ENCODE results near the gene SNX25. TPM values are rescaled to one million over a fixed set of nuclear protein-coding genes. Genes with fewer than 3 reads are reported as not detected.

Gene SNX25
- total and polyA plus RNA-seq, 2 experiments from 2014 or later = 6.9 to 25.0 TPM

GRCh38 chr4:185263419-185263818, 54.0 kb downstream of the SNX25 start:
- no peaks in the 10 kb centered on the region for H4K20me1 ChIP-seq (replicated peaks; ENCODE audit: insufficient read depth)

GRCh38 chr4:185265942-185266341, 56.5 kb downstream of the SNX25 start:
- no peaks in the 10 kb centered on the region for H4K20me1 ChIP-seq (replicated peaks; ENCODE audit: insufficient read depth)
- no peaks in the 10 kb centered on the region for H3K79me2 ChIP-seq (replicated peaks; ENCODE audit: insufficient read depth)
- H3F3A ChIP-seq (replicated peaks; ENCODE audit: low read depth) = no peaks in the 10 kb centered on the region
- Mint-ChIP-seq H3K4me3 (no peak overlapping the region), H3K9me3 (no peaks in the 10 kb centered on the region), H3K36me3 (ENCODE audit: low read depth) (no peaks in the 10 kb centered on the region), H3K4me1 (peaks cover 6% of the 10 kb centered on the region), H3K27me3 (ENCODE audit: insufficient read depth, low read depth, poor library complexity) (peaks cover 3% of the 10 kb centered on the region), H3K27ac (no peak overlapping the region)
- H3K27me3 ChIP-seq (ENCODE audit: insufficient read depth) = no peaks in the 10 kb centered on the region
- no peak overlapping the region for H3K4me2 ChIP-seq
- H3K27ac ChIP-seq (ENCODE audit: low read depth) = no peak overlapping the region
- H3K4me1 ChIP-seq (ENCODE audit: insufficient read depth) = no peaks in the 10 kb centered on the region
- peak; percentile 39; the same call in 1 of the 3 replicates for ATAC-seq
- H3K36me3 ChIP-seq (ENCODE audit: insufficient read depth) = no peaks in the 10 kb centered on the region
- no peak overlapping the region for H3K4me3 ChIP-seq
- no peak overlapping the region for H2AFZ ChIP-seq
- H3K9me2 ChIP-seq (ENCODE audit: insufficient read depth) = no peaks in the 10 kb centered on the region
- peak; percentile 50 for DNase-seq (ENCODE audit: low spot score)
- TF ChIP-seq CTCF (conservative IDR thresholded peaks at IDR 0.05; ENCODE audit: low read depth in 2 of 2) (no peak), EZH2 (IDR thresholded peaks at IDR 0.05; ENCODE audit: low read depth, unreplicated experiment) (no peak), ETS1 (IDR thresholded peaks at IDR 0.05) (no peak), ZNF462 (CRISPR knock-in tag; IDR thresholded peaks at IDR 0.05) (no peak), EZH2phosphoT487 (IDR thresholded peaks at IDR 0.05; ENCODE audit: unreplicated experiment) (no peak), POLR2AphosphoS5 (IDR thresholded peaks at IDR 0.05; ENCODE audit: low read depth) (no peak), CREB1 (CRISPR knock-in tag; IDR thresholded peaks at IDR 0.05; ENCODE audit: low read depth) (no peak), JUNB (IDR thresholded peaks at IDR 0.05; ENCODE audit: unreplicated experiment) (no peak), ZNF331 (CRISPR knock-in tag; IDR thresholded peaks at IDR 0.05; ENCODE audit: low read depth) (no peak)

More at GRCh38 chr4:185263419-185263818, 54.0 kb downstream of the SNX25 start:
- 0 out of 2 replicates have a peak overlapping the region, but pooled peaks have one; percentile 14 for H3K27ac ChIP-seq (ENCODE audit: low read depth)
- Mint-ChIP-seq H3K27me3 (ENCODE audit: insufficient read depth, low read depth, poor library complexity) (peaks cover 1% of the 10 kb centered on the region), H3K27ac (no peak overlapping the region), H3K4me1 (peaks cover 16% of the 10 kb centered on the region), H3K4me3 (no peak overlapping the region), H3K9me3 (no peaks in the 10 kb centered on the region), H3K36me3 (ENCODE audit: low read depth) (no peaks in the 10 kb centered on the region; the same call in 2 of the 3 replicates)
- H3F3A ChIP-seq (replicated peaks; ENCODE audit: low read depth) = no peaks in the 10 kb centered on the region
- no peaks in the 10 kb centered on the region for H3K36me3 ChIP-seq (ENCODE audit: insufficient read depth)
- H3K79me2 ChIP-seq (replicated peaks; ENCODE audit: insufficient read depth) = no peaks in the 10 kb centered on the region
- DNase-seq (ENCODE audit: low spot score) (no peak), ATAC-seq (no peak)
- no peak overlapping the region for H3K4me3 ChIP-seq
- no peaks in the 10 kb centered on the region for H3K4me1 ChIP-seq (ENCODE audit: insufficient read depth)
- H3K27me3 ChIP-seq (ENCODE audit: insufficient read depth) = no peaks in the 10 kb centered on the region
- H3K9me2 ChIP-seq (ENCODE audit: insufficient read depth) = no peaks in the 10 kb centered on the region
- H2AFZ ChIP-seq = no peak overlapping the region
- TF ChIP-seq EZH2 (IDR thresholded peaks at IDR 0.05; ENCODE audit: low read depth, unreplicated experiment) (no peak), ETS1 (IDR thresholded peaks at IDR 0.05) (no peak), NANOG (IDR thresholded peaks at IDR 0.05; ENCODE audit: borderline replicate concordance) (no peak), ZNF331 (CRISPR knock-in tag; IDR thresholded peaks at IDR 0.05; ENCODE audit: low read depth) (no peak)
- H3K4me2 ChIP-seq = no peak overlapping the region

Data from GM23338 (cell line).